ENCODE measurements around the gene CREB3L2.
"Not testable (repeated sequence)": the region's sequence is repeated elsewhere in the genome, so short reads cannot be mapped to it uniquely, and the experiment has no call there.

The CREB3L2 gene

GRCh38 chr7:138001529-138002095 lies at the start of gene CREB3L2:
CREB3L2 (minus strand) TSS chr7:138002086; CDS start chr7:138001705, 381 bp downstream.
- DNase-seq: peak; percentile 81

GRCh38 chr7:138049505-138050116 lies 47.7 kb upstream of the CREB3L2 start:
- no peak for DNase-seq

- no peak for DNase-seq
Measured at GRCh38 chr7:138047907-138048306, 46.0 kb upstream of the CREB3L2 start.

- DNase-seq: no peak
Measured at GRCh38 chr7:138044897-138045296, 43.0 kb upstream of the CREB3L2 start.

GRCh38 chr7:138040063-138040462 lies 38.2 kb upstream of the CREB3L2 start:
- not testable (repeated sequence) for DNase-seq

GRCh38 chr7:138036135-138036534 lies 34.2 kb upstream of the CREB3L2 start:
- no peak for DNase-seq

- DNase-seq: no peak
Measured at GRCh38 chr7:138033241-138033640, 31.4 kb upstream of the CREB3L2 start.

GRCh38 chr7:138032770-138033169 lies 30.9 kb upstream of the CREB3L2 start:
- no peak for DNase-seq

GRCh38 chr7:138032186-138032585 lies 30.3 kb upstream of the CREB3L2 start:
- no peak for DNase-seq

GRCh38 chr7:138030679-138031351 lies 28.9 kb upstream of the CREB3L2 start:
- DNase-seq: no peak

- DNase-seq: peak; percentile 33
Measured at GRCh38 chr7:138029941-138030340, 28.1 kb upstream of the CREB3L2 start.

- no peak for DNase-seq
Measured at GRCh38 chr7:138029126-138029525, 27.2 kb upstream of the CREB3L2 start.

- no peak for DNase-seq
Measured at GRCh38 chr7:138027100-138027499, 25.2 kb upstream of the CREB3L2 start.

- no peak for DNase-seq
Measured at GRCh38 chr7:138025215-138026186, 23.6 kb upstream of the CREB3L2 start.

- DNase-seq: no peak
Measured at GRCh38 chr7:138024765-138025164, 22.9 kb upstream of the CREB3L2 start.

GRCh38 chr7:138024343-138024691 lies 22.4 kb upstream of the CREB3L2 start:
- DNase-seq: no peak

GRCh38 chr7:138023618-138024342 lies 21.9 kb upstream of the CREB3L2 start:
- peak; percentile 26 for DNase-seq

- no peak for DNase-seq
Measured at GRCh38 chr7:138021889-138022288, 20.0 kb upstream of the CREB3L2 start.

GRCh38 chr7:138017992-138018391 lies 16.1 kb upstream of the CREB3L2 start:
- DNase-seq: no peak

- DNase-seq: no peak
Measured at GRCh38 chr7:138015096-138015495, 13.2 kb upstream of the CREB3L2 start.

GRCh38 chr7:138014686-138015085 lies 12.8 kb upstream of the CREB3L2 start:
- no peak for DNase-seq

GRCh38 chr7:138014201-138014600 lies 12.3 kb upstream of the CREB3L2 start:
- DNase-seq: not testable (repeated sequence)

GRCh38 chr7:138009350-138009653 lies 7.4 kb upstream of the CREB3L2 start:
- DNase-seq: no peak

Measured in NCI-H146 (cell line).